ENCODE measurements around the gene IL36G. TPM values are rescaled to one million over a fixed set of nuclear protein-coding genes. Genes with fewer than 3 reads are reported as not detected.

The IL36G gene
- total RNA-seq (2014; rRNA removed; shearing (Covaris generic)) = 0.70 TPM in 1 of 2 replicates, not detected in the other
- polyA plus RNA-seq (2016; fragmentation: Nextera tagmentation; extraction: Ambion mirVana) = not detected in 2 replicates
- long read RNA-seq = 0 reads

DNA sequence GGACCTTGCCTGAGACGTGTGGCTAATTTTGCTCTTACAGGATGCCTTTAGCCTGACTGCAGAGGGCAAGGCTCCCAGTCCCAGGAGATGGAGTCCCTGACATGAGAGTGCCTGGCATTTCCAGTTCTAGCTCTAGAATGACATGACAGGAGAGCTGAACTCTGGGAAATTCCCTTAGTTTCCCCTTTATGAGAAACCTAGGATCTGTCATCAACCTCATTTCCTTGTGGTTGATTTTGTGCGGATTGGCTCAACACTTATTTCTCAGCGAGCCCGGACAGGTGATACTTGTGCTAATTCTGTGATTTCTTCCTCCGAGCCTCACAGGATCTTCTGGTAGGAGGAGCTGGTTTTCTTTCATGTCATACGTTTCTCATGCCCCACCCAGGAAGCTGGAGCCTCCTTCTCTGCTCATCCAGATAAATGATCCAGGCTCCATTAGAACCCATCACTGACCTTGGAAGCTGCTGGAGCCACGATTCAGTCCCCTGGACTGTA lies at the start of gene IL36G:
Gene IL36G (plus strand): TSS at position 448 of the 498 bp plus-strand sequence. CDS start 633 bp downstream, outside the sequence.
- H4K20me1 ChIP-seq (replicated peaks; ENCODE audit: insufficient read depth) = no peaks in the 10 kb centered on the region
- no peaks in the 10 kb centered on the region for H3K36me3 ChIP-seq (ENCODE audit: insufficient read depth)
- ATAC-seq (no peak), DNase-seq (ENCODE audit: low spot score) (no peak)
- H3K4me3 ChIP-seq = no peak within 1 kb of the TSS
- H3F3A ChIP-seq (replicated peaks; ENCODE audit: low read depth) = no peaks in the 10 kb centered on the region
- no peaks in the 10 kb centered on the region for H3K9me3 Mint-ChIP-seq
- no peaks in the 10 kb centered on the region for H3K79me2 ChIP-seq (replicated peaks; ENCODE audit: insufficient read depth)
- H3K4me3 Mint-ChIP-seq = no peak within 1 kb of the TSS
- no peak within 1 kb of the TSS for H3K27ac ChIP-seq (ENCODE audit: low read depth)
- no peaks in the 10 kb centered on the region for H3K9me2 ChIP-seq (ENCODE audit: insufficient read depth)
- H3K4me2 ChIP-seq = no peak within 1 kb of the TSS
- H3K36me3 Mint-ChIP-seq (ENCODE audit: low read depth) = no peaks in the 10 kb centered on the region
- H3K4me1 Mint-ChIP-seq = no peaks in the 10 kb centered on the region
- H3K27me3 ChIP-seq (ENCODE audit: insufficient read depth) = no peaks in the 10 kb centered on the region
- peaks cover 4% of the 10 kb centered on the region for H3K27me3 Mint-ChIP-seq (ENCODE audit: insufficient read depth, low read depth, poor library complexity)
- no peak within 1 kb of the TSS for H2AFZ ChIP-seq
- H3K4me1 ChIP-seq (ENCODE audit: insufficient read depth) = no peaks in the 10 kb centered on the region
- H3K27ac Mint-ChIP-seq = no peak within 1 kb of the TSS
- no peak for TF ChIP-seq ZNF114 (CRISPR knock-in tag; IDR thresholded peaks at IDR 0.05)
- TF ChIP-seq ZNF331 (CRISPR knock-in tag; IDR thresholded peaks at IDR 0.05; ENCODE audit: low read depth) = no peak
- TF ChIP-seq EZH2phosphoT487 (IDR thresholded peaks at IDR 0.05; ENCODE audit: unreplicated experiment) = no peak
- TF ChIP-seq NANOG (IDR thresholded peaks at IDR 0.05; ENCODE audit: borderline replicate concordance) = no peak
- no peak for TF ChIP-seq EZH2 (IDR thresholded peaks at IDR 0.05; ENCODE audit: low read depth, unreplicated experiment)
- no peak for TF ChIP-seq POLR2AphosphoS5 (IDR thresholded peaks at IDR 0.05; ENCODE audit: low read depth)
- TF ChIP-seq, protein P1, sequence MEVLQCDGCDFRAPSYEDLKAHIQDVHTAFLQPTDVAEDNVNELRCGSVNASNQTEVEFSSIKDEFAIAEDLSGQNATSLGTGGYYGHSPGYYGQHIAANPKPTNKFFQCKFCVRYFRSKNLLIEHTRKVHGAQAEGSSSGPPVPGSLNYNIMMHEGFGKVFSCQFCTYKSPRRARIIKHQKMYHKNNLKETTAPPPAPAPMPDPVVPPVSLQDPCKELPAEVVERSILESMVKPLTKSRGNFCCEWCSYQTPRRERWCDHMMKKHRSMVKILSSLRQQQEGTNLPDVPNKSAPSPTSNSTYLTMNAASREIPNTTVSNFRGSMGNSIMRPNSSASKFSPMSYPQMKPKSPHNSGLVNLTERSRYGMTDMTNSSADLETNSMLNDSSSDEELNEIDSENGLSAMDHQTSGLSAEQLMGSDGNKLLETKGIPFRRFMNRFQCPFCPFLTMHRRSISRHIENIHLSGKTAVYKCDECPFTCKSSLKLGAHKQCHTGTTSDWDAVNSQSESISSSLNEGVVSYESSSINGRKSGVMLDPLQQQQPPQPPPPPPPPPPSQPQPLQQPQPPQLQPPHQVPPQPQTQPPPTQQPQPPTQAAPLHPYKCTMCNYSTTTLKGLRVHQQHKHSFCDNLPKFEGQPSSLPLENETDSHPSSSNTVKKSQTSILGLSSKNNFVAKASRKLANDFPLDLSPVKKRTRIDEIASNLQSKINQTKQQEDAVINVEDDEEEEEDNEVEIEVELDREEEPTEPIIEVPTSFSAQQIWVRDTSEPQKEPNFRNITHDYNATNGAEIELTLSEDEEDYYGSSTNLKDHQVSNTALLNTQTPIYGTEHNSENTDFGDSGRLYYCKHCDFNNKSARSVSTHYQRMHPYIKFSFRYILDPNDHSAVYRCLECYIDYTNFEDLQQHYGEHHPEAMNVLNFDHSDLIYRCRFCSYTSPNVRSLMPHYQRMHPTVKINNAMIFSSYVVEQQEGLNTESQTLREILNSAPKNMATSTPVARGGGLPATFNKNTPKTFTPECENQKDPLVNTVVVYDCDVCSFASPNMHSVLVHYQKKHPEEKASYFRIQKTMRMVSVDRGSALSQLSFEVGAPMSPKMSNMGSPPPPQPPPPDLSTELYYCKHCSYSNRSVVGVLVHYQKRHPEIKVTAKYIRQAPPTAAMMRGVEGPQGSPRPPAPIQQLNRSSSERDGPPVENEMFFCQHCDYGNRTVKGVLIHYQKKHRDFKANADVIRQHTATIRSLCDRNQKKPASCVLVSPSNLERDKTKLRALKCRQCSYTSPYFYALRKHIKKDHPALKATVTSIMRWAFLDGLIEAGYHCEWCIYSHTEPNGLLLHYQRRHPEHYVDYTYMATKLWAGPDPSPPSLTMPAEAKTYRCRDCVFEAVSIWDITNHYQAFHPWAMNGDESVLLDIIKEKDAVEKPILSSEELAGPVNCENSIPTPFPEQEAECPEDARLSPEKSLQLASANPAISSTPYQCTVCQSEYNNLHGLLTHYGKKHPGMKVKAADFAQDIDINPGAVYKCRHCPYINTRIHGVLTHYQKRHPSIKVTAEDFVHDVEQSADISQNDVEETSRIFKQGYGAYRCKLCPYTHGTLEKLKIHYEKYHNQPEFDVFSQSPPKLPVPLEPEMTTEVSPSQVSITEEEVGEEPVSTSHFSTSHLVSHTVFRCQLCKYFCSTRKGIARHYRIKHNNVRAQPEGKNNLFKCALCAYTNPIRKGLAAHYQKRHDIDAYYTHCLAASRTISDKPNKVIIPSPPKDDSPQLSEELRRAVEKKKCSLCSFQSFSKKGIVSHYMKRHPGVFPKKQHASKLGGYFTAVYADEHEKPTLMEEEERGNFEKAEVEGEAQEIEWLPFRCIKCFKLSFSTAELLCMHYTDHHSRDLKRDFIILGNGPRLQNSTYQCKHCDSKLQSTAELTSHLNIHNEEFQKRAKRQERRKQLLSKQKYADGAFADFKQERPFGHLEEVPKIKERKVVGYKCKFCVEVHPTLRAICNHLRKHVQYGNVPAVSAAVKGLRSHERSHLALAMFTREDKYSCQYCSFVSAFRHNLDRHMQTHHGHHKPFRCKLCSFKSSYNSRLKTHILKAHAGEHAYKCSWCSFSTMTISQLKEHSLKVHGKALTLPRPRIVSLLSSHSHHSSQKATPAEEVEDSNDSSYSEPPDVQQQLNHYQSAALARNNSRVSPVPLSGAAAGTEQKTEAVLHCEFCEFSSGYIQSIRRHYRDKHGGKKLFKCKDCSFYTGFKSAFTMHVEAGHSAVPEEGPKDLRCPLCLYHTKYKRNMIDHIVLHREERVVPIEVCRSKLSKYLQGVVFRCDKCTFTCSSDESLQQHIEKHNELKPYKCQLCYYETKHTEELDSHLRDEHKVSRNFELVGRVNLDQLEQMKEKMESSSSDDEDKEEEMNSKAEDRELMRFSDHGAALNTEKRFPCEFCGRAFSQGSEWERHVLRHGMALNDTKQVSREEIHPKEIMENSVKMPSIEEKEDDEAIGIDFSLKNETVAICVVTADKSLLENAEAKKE (CRISPR knock-in tag; IDR thresholded peaks at IDR 0.05) = no peak
- TF ChIP-seq, protein P2, sequence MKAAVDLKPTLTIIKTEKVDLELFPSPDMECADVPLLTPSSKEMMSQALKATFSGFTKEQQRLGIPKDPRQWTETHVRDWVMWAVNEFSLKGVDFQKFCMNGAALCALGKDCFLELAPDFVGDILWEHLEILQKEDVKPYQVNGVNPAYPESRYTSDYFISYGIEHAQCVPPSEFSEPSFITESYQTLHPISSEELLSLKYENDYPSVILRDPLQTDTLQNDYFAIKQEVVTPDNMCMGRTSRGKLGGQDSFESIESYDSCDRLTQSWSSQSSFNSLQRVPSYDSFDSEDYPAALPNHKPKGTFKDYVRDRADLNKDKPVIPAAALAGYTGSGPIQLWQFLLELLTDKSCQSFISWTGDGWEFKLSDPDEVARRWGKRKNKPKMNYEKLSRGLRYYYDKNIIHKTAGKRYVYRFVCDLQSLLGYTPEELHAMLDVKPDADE (IDR thresholded peaks at IDR 0.05) = no peak
- TF ChIP-seq, protein P3, sequence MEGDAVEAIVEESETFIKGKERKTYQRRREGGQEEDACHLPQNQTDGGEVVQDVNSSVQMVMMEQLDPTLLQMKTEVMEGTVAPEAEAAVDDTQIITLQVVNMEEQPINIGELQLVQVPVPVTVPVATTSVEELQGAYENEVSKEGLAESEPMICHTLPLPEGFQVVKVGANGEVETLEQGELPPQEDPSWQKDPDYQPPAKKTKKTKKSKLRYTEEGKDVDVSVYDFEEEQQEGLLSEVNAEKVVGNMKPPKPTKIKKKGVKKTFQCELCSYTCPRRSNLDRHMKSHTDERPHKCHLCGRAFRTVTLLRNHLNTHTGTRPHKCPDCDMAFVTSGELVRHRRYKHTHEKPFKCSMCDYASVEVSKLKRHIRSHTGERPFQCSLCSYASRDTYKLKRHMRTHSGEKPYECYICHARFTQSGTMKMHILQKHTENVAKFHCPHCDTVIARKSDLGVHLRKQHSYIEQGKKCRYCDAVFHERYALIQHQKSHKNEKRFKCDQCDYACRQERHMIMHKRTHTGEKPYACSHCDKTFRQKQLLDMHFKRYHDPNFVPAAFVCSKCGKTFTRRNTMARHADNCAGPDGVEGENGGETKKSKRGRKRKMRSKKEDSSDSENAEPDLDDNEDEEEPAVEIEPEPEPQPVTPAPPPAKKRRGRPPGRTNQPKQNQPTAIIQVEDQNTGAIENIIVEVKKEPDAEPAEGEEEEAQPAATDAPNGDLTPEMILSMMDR (conservative IDR thresholded peaks at IDR 0.05; ENCODE audit: low read depth in 2 of 2) = no peak
- no peak for TF ChIP-seq CREB1 (CRISPR knock-in tag; IDR thresholded peaks at IDR 0.05; ENCODE audit: low read depth)
- TF ChIP-seq STAT1 (IDR thresholded peaks at IDR 0.05; ENCODE audit: unreplicated experiment) = no peak
- no peak for TF ChIP-seq JUNB (IDR thresholded peaks at IDR 0.05; ENCODE audit: unreplicated experiment)
- no peak for TF ChIP-seq REST (IDR thresholded peaks at IDR 0.05; ENCODE audit: unreplicated experiment)

Data from GM23338 (cell line).